Neural progenitor cell (in vitro differentiated cells): Measurements from ENCODE around the gene SCIN. TPM values are rescaled to one million over a fixed set of nuclear protein-coding genes. Genes with fewer than 3 reads are reported as not detected.

Source experiments
- DNase-seq: peaks from one replicate; pipeline ENCODE4 v3.0.0-alpha.2; 2016; ENCODE audit warnings: low spot score
- H2AFZ ChIP-seq: fragments of 200-600 bp; sonication (generic); replicated peaks from 2 replicates; pipeline ENCODE4 v1.6.1; 2016; ENCODE audit warnings: antibody characterized with exemption
- H3F3A ChIP-seq: fragments of 200-600 bp; sonication (generic); 2 replicates; pipeline ENCODE4 v1.6.1; 2016; ENCODE audit warnings: antibody characterized with exemption, low read depth
- H3K27ac ChIP-seq: fragments of 200-600 bp; sonication (generic); 2 replicates; pipeline ENCODE4 v1.5.1; 2016; ENCODE audit warnings: mild to moderate bottlenecking
- H3K27me3 ChIP-seq: fragments of 200-600 bp; sonication (generic); 2 replicates; pipeline ENCODE4 v1.6.1; 2016; ENCODE audit warnings: mild to moderate bottlenecking, moderate library complexity
- H3K36me3 ChIP-seq: fragments of 200-600 bp; sonication (generic); 2 replicates; pipeline ENCODE4 v1.5.1; 2016
- H3K4me1 ChIP-seq: fragments of 200-600 bp; sonication (generic); 2 replicates; pipeline ENCODE4 v1.6.1; 2016; ENCODE audit warnings: mixed run types
- H3K4me2 ChIP-seq: fragments of 200-600 bp; sonication (generic); 2 replicates; pipeline ENCODE4 v1.6.1; 2016
- H3K4me3 ChIP-seq: fragments of 200-600 bp; sonication (generic); 2 replicates; pipeline ENCODE4 v1.5.1; 2016
- H3K79me2 ChIP-seq: fragments of 200-600 bp; sonication (generic); 2 replicates; pipeline ENCODE4 v1.6.1; 2016; ENCODE audit warnings: low read depth
- H3K9ac ChIP-seq: fragments of 200-600 bp; sonication (generic); 2 replicates; pipeline ENCODE4 v1.6.1; 2016
- H3K9me3 ChIP-seq: fragments of 200-600 bp; sonication (generic); 2 replicates; pipeline ENCODE4 v1.5.1; 2016; ENCODE audit warnings: low read depth
- H4K20me1 ChIP-seq: fragments of 200-600 bp; sonication (generic); 2 replicates; pipeline ENCODE4 v1.6.1; 2016; ENCODE audit warnings: low read depth
- H3K27ac Mint-ChIP-seq: 3 replicates; pipeline ENCODE4 v1.8.0; 2021; ENCODE audit warnings: mixed read lengths
- H3K27me3 Mint-ChIP-seq: 2 replicates; pipeline ENCODE4 v1.8.0; 2022; ENCODE audit warnings: low read depth, mild to moderate bottlenecking, inconsistent platforms, moderate library complexity, mixed read lengths; ENCODE audit not compliant: insufficient read depth
- H3K36me3 Mint-ChIP-seq: 3 replicates; pipeline ENCODE4 v1.8.0; 2021; ENCODE audit warnings: mixed read lengths
- H3K4me1 Mint-ChIP-seq: 3 replicates; pipeline ENCODE4 v1.8.0; 2021; ENCODE audit warnings: mixed read lengths
- H3K4me3 Mint-ChIP-seq: 3 replicates; pipeline ENCODE4 v1.8.0; 2021; ENCODE audit warnings: mild to moderate bottlenecking, moderate library complexity, mixed read lengths
- H3K9me3 Mint-ChIP-seq: 3 replicates; pipeline ENCODE4 v1.8.0; 2020; ENCODE audit warnings: mixed read lengths
- EZH2 ChIP-seq: fragments of 200-600 bp; sonication (generic); IDR thresholded peaks from 2 replicates; pipeline ENCODE4 v1.6.1; 2017; ENCODE audit warnings: antibody characterized with exemption, mild to moderate bottlenecking, moderate library complexity
- EZH2phosphoT487 ChIP-seq: fragments of 200-600 bp; sonication (generic); IDR thresholded peaks from 2 replicates; pipeline ENCODE4 v1.6.1; 2017; ENCODE audit warnings: antibody characterized with exemption
- total RNA-seq: library from RNA; depleted of rRNA; stranded (reverse); fragments of >200 nt; gene quantifications from 2 replicates; pipeline ENCODE4 v1.2.3, GENCODE V29; 2015; ENCODE audit warnings: low replicate concordance
- TF ChIP-seq, protein P1 (sequence below): fragments of 200-600 bp; sonication (generic); IDR thresholded peaks from 2 replicates; pipeline ENCODE4 v1.5.1; 2017; ENCODE audit warnings: antibody characterized with exemption, mild to moderate bottlenecking

SCIN gene
- total RNA-seq, 1 donor from 2014 or later: not detected

DNA sequence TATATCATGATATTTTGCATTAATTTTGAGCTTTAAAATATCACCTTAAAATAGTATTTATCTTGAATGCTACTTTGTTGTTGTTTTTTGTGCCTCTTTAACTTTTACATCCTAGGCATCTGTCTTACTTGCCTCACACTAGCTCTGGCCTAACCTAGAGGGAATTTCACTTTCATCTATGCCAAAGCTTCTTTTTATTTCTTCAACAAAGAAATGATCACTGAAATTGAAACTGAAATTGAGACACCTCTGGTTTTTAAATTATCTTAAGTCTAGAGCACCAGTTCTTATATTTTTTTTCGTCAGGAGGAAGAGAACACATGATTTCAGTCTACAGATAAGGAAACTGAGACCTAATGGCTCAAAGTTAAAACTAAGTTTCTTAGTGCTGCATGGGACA lies 3.5 kb upstream of the SCIN start:
- Mint-ChIP-seq H3K27ac (no peak overlapping the region), H3K4me1 (peaks cover 11% of the 10 kb centered on the region), H3K36me3 (no peaks in the 10 kb centered on the region), H3K27me3 (peaks cover 21% of the 10 kb centered on the region), H3K4me3 (no peak overlapping the region), H3K9me3 (no peaks in the 10 kb centered on the region)
- Histone ChIP-seq H3K4me1 (no peaks in the 10 kb centered on the region), H3K27me3 (peaks cover 36% of the 10 kb centered on the region), H3K4me3 (no peak overlapping the region), H3K79me2 (no peaks in the 10 kb centered on the region), H3K27ac (no peak overlapping the region), H3K9me3 (no peaks in the 10 kb centered on the region), H3K4me2 (no peak overlapping the region), H3K9ac (no peak overlapping the region), H3F3A (no peaks in the 10 kb centered on the region), H3K36me3 (no peaks in the 10 kb centered on the region), H4K20me1 (no peaks in the 10 kb centered on the region), H2AFZ (no peak overlapping the region)
- TF ChIP-seq EZH2phosphoT487 (no peak), EZH2 (no peak)
- TF ChIP-seq, protein P1, sequence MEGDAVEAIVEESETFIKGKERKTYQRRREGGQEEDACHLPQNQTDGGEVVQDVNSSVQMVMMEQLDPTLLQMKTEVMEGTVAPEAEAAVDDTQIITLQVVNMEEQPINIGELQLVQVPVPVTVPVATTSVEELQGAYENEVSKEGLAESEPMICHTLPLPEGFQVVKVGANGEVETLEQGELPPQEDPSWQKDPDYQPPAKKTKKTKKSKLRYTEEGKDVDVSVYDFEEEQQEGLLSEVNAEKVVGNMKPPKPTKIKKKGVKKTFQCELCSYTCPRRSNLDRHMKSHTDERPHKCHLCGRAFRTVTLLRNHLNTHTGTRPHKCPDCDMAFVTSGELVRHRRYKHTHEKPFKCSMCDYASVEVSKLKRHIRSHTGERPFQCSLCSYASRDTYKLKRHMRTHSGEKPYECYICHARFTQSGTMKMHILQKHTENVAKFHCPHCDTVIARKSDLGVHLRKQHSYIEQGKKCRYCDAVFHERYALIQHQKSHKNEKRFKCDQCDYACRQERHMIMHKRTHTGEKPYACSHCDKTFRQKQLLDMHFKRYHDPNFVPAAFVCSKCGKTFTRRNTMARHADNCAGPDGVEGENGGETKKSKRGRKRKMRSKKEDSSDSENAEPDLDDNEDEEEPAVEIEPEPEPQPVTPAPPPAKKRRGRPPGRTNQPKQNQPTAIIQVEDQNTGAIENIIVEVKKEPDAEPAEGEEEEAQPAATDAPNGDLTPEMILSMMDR: no peak
- DNase-seq: no peak

DNA sequence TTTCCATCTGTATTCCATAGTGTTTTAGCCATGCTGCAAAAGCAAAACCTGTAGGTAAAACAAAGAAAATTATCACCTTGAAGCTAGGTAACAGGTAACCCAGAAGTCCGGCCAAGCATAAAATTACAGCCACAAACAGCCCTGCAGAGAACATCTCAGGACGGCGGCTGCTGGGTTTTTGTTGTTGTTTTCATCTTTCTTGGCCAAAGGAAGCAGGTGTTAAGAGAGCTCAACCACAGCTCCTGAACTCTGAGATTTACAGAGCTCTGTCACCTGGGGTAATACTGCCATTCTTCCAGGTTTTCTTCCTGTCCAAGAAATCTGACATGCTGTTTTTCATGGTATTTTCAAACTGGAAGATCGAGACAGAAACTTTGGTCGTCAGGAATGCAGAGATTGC lies 847 bp upstream of the SCIN start:
- Histone ChIP-seq H3K4me3 (peak overlapping the region; percentile 57), H3K4me2 (peak overlapping the region; percentile 96), H3K4me1 (no peaks in the 10 kb centered on the region), H3K36me3 (no peaks in the 10 kb centered on the region), H3F3A (no peaks in the 10 kb centered on the region), H3K9ac (no peak overlapping the region), H2AFZ (no peak overlapping the region), H3K27ac (no peak overlapping the region), H3K9me3 (no peaks in the 10 kb centered on the region), H3K27me3 (peaks cover 55% of the 10 kb centered on the region), H4K20me1 (no peaks in the 10 kb centered on the region), H3K79me2 (no peaks in the 10 kb centered on the region)
- H3K9me3 Mint-ChIP-seq: no peaks in the 10 kb centered on the region
- TF ChIP-seq, protein P1: no peak
- TF ChIP-seq EZH2 (no peak), EZH2phosphoT487 (no peak)
- peaks cover 21% of the 10 kb centered on the region for H3K27me3 Mint-ChIP-seq
- peaks cover 11% of the 10 kb centered on the region for H3K4me1 Mint-ChIP-seq
- no peak for DNase-seq
- peak overlapping the region; percentile 83 for H3K4me3 Mint-ChIP-seq
- no peaks in the 10 kb centered on the region for H3K36me3 Mint-ChIP-seq
- H3K27ac Mint-ChIP-seq: no peak overlapping the region

DNA sequence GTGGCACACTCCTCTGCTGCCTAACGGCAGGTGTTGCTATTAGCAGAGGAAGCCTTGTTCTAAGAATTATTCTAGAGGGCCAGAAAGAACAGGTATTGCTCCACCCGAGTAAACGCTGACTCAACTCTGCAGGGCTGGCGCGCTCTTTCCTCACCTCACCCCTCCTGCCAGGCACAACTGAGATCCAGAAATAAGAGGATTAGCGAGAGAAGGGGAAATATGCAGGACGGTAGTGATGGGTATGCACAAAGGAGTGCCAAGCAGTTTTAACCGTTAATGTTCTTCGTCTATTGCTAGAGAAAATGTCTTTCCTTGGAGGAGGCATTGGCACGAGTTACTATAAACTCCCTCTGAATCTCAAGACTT lies 369 bp upstream of the SCIN start:
- TF ChIP-seq EZH2phosphoT487 (no peak), EZH2 (no peak)
- TF ChIP-seq, protein P1: no peak
- H3K27ac Mint-ChIP-seq: no peak overlapping the region

More for the DNA sequence above, 369 bp upstream of the SCIN start:
- peaks cover 55% of the 10 kb centered on the region for H3K27me3 ChIP-seq
- no peaks in the 10 kb centered on the region for H3F3A ChIP-seq
- no peaks in the 10 kb centered on the region for H3K9me3 Mint-ChIP-seq
- H3K4me3 ChIP-seq: peak overlapping the region; percentile 57
- H3K36me3 Mint-ChIP-seq: no peaks in the 10 kb centered on the region
- no peaks in the 10 kb centered on the region for H3K36me3 ChIP-seq
- no peak overlapping the region for H3K9ac ChIP-seq
- no peaks in the 10 kb centered on the region for H3K9me3 ChIP-seq
- no peaks in the 10 kb centered on the region for H3K4me1 ChIP-seq
- H4K20me1 ChIP-seq: no peaks in the 10 kb centered on the region
- H3K4me2 ChIP-seq: peak overlapping the region; percentile 96
- H3K27ac ChIP-seq: no peak overlapping the region
- peak overlapping the region; percentile 83 for H3K4me3 Mint-ChIP-seq
- H3K27me3 Mint-ChIP-seq: peaks cover 21% of the 10 kb centered on the region
- peak overlapping the region; percentile 60 for H2AFZ ChIP-seq
- H3K79me2 ChIP-seq: no peaks in the 10 kb centered on the region
- peaks cover 11% of the 10 kb centered on the region for H3K4me1 Mint-ChIP-seq
- peak; percentile 34 for DNase-seq
